Activated naive CD8-positive, alpha-beta T cell treated with anti-CD3 and anti-CD28 coated beads, Interleukin-2, amount 50 U/mL, for 24 hours (primary cell): ENCODE results near the gene ATG2A.
A peak's percentile ranks its signal among the peaks of the same experiment; 100 is the strongest.

Experiments used
- ATAC-seq: fragments of 150-1000 bp; cut with Tn5 transposase; one replicate; pipeline ENCODE4 v1.10.0; 2021
- DNase-seq: peaks from one replicate; pipeline ENCODE4 v3.0.0; 2021
- H3K27ac Mint-ChIP-seq: one replicate; pipeline ENCODE4 v1.8.0; 2021; ENCODE audit warnings: mild to moderate bottlenecking, mixed read lengths
- H3K27me3 Mint-ChIP-seq: one replicate; pipeline ENCODE4 v1.8.0; 2021; ENCODE audit warnings: mixed read lengths
- H3K36me3 Mint-ChIP-seq: one replicate; pipeline ENCODE4 v1.8.0; 2021; ENCODE audit warnings: low read depth, mixed read lengths
- H3K4me1 Mint-ChIP-seq: one replicate; pipeline ENCODE4 v1.8.0; 2021; ENCODE audit warnings: mixed read lengths
- H3K4me3 Mint-ChIP-seq: one replicate; pipeline ENCODE4 v1.8.0; 2021; ENCODE audit warnings: mild to moderate bottlenecking, moderate library complexity, mixed read lengths
- H3K9me3 Mint-ChIP-seq: one replicate; pipeline ENCODE4 v1.8.0; 2021; ENCODE audit warnings: mixed read lengths

ATG2A gene

DNA sequence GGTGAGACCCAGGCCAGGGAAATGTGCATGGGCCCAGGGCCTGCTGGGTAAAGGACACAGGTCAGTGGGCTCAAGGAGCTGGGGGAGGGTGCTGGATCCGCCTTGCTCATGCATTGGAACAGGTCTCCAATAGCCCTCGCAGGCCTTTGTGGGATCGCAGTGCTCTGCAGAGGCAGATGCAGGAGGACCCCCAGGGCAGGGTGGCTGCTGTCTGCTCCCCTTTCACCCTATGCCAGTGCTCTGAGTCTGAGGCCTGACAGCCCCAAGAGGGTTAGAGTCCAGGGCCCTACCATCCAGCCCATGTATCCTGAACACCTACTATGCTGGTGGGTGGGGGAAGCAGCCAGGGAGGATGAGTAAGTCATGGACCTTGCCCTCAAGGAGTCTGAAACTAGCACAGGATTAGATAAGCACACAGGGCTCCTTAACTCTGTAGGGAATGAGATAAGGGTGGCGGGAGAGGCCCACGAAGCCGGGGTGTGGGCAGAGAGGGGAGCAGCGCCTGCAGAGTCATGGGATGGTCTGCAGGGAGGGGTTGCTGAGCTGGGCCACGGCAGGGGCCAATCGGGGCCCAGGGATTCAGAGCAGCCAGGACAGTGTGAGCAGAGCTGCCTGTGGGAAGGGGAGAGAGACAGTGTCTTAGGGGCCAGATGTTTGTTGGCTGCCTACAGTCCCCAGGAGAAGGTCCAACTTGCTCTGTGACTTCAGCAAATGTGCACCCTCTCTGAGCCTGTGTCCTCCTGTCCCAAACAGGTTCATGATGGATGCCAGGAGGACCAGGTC is 28.1 kb downstream of the ATG2A start:
- DNase-seq, result no peak
- H3K4me3 Mint-ChIP-seq, result no peak overlapping the region
- H3K9me3 Mint-ChIP-seq, result no peaks in the 10 kb centered on the region
- ATAC-seq, result no peak
- no peaks in the 10 kb centered on the region for H3K36me3 Mint-ChIP-seq
- H3K27ac Mint-ChIP-seq, result no peak overlapping the region
- no peaks in the 10 kb centered on the region for H3K27me3 Mint-ChIP-seq
- peaks cover 29% of the 10 kb centered on the region for H3K4me1 Mint-ChIP-seq

DNA sequence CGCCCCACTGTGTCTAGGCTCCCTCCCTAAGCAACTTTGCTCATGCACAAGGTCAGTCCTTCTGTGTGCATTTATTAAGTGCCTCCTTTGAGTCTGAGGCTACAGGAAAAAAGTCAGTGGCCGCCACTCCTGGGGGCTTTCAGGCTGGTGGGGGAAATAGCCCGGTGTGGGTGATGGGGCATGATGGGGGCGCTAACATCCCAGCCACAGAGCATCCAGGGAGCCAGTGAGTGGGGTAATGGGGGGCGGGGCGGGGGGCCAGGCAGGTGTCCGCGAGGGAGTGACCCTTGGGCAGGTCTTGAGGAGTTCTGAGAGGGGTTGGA is 28.6 kb downstream of the ATG2A start:
- Mint-ChIP-seq H3K4me3 (peak overlapping the region; percentile 64), H3K4me1 (peaks cover 29% of the 10 kb centered on the region), H3K27me3 (no peaks in the 10 kb centered on the region), H3K9me3 (no peaks in the 10 kb centered on the region), H3K36me3 (no peaks in the 10 kb centered on the region), H3K27ac (no peak overlapping the region)
- ATAC-seq, result no peak
- DNase-seq, result no peak

DNA sequence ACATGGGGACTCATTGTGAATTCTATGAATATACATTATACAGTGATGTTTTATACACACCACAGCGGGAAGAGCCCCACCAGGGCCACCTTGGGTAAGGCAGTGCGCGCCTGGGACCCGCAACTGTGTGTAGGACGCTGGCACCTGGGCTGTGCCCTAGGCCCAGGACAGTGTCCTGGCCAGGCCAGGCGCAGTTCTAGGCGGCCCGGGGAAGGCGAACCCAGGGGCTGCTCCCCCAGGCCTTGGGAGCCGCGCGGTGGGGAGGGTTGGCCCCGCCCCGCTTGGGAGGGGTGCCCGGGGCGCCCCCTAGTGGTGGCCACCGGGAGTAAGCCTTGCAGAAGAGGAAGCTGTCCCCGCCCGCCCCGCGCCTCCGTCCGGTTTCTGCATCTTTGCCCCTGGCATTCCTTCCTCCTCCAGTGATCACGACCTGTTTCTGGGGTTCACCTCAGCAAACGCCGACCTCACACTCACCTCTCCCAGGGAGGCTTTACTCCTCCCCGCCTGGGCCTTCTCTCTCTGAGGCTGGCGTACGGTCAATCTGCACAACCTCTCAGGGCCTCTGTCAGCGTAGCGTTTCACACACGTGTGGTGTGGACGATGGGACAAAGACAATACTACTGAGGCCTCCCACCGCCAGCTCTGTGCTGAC is 29.1 kb downstream of the ATG2A start:
- no peaks in the 10 kb centered on the region for H3K36me3 Mint-ChIP-seq
- peak overlapping the region; percentile 64 for H3K4me3 Mint-ChIP-seq
- no peaks in the 10 kb centered on the region for H3K9me3 Mint-ChIP-seq
- peaks cover 31% of the 10 kb centered on the region for H3K4me1 Mint-ChIP-seq
- ATAC-seq (peak; percentile 71), DNase-seq (peak; percentile 90)
- no peak overlapping the region for H3K27ac Mint-ChIP-seq
- H3K27me3 Mint-ChIP-seq, result no peaks in the 10 kb centered on the region

DNA sequence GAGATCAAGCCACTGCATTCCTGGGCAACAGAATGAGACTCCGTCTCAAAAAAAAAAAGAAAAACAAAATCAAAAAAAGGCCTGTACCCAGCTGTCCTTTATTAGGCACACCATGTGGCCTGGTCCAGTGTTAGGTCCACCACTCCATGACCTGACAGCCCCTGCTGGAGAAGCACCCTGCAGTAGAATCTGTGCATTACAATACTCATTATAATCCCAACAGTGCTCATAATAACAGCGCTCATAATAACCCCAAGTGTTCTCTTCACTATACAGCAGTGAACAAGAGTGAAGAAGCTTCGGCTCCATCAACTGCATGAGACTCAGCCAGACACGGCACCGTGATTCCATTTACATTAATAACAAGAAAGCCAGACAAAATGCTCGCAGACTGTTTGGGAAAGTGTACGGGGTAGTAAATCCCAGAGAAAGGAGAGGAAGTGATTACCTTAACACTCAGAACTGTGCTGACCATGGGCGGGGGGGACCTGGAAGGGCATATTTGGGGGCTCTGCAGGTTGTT is 29.7 kb downstream of the ATG2A start:
- no peak overlapping the region for H3K4me3 Mint-ChIP-seq
- peaks cover 33% of the 10 kb centered on the region for H3K4me1 Mint-ChIP-seq
- ATAC-seq, result no peak
- H3K27me3 Mint-ChIP-seq, result no peaks in the 10 kb centered on the region
- peak overlapping the region; percentile 78 for H3K27ac Mint-ChIP-seq
- no peaks in the 10 kb centered on the region for H3K9me3 Mint-ChIP-seq
- DNase-seq, result no peak
- H3K36me3 Mint-ChIP-seq, result no peaks in the 10 kb centered on the region

DNA sequence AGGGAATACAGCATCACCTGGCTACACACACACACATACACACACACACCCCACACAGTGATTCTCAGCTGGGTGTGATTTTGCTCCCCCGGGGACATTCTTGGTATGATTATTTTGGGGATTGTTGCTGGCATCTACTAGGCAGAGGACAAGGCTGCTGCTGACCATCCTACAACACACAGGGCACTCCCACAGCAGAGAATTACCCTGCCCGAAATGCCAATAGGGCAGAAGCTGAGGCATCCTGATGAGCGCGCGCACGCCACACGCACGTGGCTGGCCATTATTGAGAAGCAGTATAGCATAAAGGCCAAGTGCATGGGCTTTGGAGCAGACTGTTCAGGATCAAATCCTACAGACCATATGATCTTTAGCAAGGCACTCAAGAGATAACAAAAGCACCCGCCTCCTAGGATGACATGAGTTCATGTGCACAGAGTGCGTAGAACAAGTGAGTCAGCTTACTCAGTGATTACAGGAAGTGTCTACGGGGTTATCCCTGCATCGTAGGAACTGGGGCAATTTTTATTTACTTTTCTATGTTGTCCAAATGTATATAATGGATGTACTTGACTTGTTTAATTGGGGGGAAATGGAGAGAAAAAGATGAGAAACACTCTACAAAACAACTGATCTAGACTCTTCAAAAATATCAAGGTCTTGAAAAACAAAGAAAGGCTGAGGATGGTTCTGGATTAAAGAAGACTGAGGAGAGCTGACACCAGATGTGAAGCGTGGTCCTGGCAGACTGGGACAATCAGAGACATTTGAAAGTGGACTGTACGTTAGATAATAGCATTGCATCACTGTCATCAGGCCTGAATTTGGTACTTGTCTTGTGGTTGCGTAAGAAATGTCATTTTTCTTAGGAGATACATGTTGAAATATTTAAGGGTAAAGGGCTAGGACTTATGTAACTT is 31.4 kb downstream of the ATG2A start:
- H3K27ac Mint-ChIP-seq, result peak overlapping the region; percentile 78
- DNase-seq, result peak; percentile 25
- H3K4me3 Mint-ChIP-seq, result peak overlapping the region; percentile 37
- H3K36me3 Mint-ChIP-seq, result no peaks in the 10 kb centered on the region
- peak; percentile 88 for ATAC-seq
- no peaks in the 10 kb centered on the region for H3K9me3 Mint-ChIP-seq
- H3K27me3 Mint-ChIP-seq, result no peaks in the 10 kb centered on the region
- H3K4me1 Mint-ChIP-seq, result peaks cover 46% of the 10 kb centered on the region

DNA sequence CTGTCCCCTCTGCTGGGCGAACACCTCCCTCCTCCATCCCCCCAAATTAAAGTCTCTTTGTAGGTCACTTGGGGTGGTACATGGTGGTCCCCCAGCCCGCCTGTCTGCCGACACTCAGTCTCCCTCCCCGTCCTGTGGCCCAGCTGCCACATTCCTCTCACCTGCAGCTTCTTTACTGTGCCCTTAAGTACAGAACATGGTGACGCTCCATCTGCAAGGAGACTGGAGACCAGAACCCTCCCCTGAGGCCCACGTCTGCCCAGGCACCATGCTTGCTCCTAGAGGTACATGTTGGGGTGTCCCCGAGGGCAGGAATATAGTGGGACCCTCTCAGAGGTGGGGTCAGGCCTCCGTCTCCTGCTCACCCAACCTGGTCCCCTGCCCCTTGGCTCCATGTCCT is 33.0 kb downstream of the ATG2A start:
- Mint-ChIP-seq H3K9me3 (no peaks in the 10 kb centered on the region), H3K4me3 (no peak overlapping the region), H3K27me3 (no peaks in the 10 kb centered on the region), H3K36me3 (no peaks in the 10 kb centered on the region), H3K4me1 (peaks cover 62% of the 10 kb centered on the region), H3K27ac (no peak overlapping the region)
- no peak for DNase-seq
- ATAC-seq, result no peak

DNA sequence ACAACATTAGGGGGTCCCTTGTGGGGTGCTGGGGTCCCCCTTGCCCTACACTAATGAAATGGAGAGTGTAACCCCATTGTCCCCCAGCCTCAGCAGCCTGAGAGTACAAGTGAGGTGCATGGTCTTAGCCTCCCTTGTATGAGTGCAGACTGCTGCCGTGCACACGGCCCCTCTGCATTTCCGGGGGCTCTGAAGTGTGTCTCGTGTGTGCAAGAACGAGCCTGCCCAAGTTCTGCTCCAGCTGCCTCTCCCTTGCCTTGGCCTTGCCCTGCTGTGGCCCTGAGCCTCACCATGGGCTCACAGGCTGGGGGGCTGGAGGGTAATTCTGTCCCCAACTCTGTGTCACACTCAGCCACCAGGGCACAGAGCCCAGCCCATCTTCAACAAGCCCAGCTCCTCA is 33.4 kb downstream of the ATG2A start:
- H3K36me3 Mint-ChIP-seq, result no peaks in the 10 kb centered on the region
- no peaks in the 10 kb centered on the region for H3K27me3 Mint-ChIP-seq
- H3K9me3 Mint-ChIP-seq, result no peaks in the 10 kb centered on the region
- peaks cover 64% of the 10 kb centered on the region for H3K4me1 Mint-ChIP-seq
- no peak overlapping the region for H3K27ac Mint-ChIP-seq
- ATAC-seq, result no peak
- no peak for DNase-seq
- H3K4me3 Mint-ChIP-seq, result no peak overlapping the region

DNA sequence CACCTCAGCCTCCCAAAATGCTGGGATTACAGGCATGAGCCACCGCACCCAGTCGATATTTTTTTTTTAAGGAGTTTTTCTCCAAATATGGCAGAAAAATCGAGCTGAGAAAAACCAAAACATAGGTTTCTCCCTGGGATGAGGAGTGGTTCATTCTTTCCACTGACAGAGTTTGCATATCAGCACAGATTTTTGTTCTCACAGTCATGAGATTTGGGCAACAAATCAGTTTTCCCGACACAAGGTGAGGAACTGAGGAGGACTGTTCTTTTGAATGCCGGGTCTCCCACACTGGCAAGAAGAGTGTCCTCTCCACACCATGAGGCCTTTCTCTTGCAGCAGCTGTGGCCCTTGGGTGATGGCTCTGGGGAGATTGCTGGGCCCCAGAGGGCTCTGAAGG is 34.8 kb downstream of the ATG2A start:
- Mint-ChIP-seq H3K9me3 (no peaks in the 10 kb centered on the region), H3K4me3 (no peak overlapping the region), H3K27ac (no peak overlapping the region), H3K27me3 (no peaks in the 10 kb centered on the region), H3K4me1 (peaks cover 56% of the 10 kb centered on the region), H3K36me3 (peaks cover 3% of the 10 kb centered on the region)
- ATAC-seq, result no peak
- DNase-seq, result no peak

DNA sequence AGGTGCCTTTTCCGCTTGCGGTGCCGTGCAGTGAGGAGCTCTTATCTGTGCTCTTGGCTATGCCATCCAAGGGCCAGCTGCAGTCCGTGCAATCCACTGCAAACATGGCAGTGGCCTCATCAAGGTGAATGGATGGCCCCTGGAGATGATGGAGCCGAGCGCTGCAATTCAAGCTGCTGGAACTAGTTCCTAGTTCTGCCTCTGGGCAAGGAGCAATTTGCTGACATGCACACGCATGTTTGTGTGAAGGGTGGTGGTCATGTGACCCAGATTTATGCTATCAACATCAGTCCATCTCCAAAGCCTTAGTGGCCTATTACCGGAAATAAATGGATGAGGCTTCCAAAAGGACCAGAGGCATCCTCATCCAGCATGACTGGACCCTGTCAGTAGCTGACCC is 35.5 kb downstream of the ATG2A start:
- Mint-ChIP-seq H3K36me3 (peaks cover 10% of the 10 kb centered on the region), H3K4me1 (peaks cover 61% of the 10 kb centered on the region)
- no peak for DNase-seq

DNA sequence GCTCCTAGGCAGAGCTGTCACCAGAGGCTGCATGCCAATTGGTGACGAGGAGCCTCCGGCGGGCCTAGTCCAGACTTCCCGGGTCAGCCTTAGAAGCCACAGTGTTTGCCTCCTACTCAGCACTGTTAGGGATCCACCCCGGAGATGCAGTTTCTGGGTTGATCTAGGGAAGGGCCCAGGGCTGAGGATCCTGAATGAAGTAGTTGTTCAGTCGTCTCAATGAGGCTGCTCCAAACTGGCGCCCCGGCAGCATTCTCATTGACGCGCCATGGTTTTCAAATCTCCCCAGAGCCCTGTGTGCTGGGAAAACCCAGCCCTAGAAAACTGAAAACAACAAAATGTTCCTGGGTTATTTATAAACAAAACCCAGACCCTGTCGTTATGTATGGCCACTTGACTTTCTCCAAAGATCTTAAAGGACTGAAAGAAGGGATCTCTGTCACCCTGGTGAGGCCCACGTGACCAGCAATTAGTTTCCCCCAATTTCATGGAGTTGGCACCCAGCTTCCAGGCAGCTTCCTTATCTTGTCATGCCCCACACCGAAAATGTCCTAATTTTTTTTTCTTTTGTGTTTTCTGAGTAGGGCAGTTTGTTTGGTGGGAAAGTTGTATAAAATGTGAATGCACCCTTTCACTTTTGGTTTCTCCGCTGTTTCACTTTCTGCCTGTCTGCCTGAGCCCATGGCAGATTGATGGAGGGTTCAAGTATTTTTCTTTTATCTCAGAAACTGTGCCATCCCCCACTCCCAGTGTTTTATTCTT is 36.6 kb downstream of the ATG2A start:
- H3K4me3 Mint-ChIP-seq, result peak overlapping the region; percentile 98
- ATAC-seq (no peak), DNase-seq (peak; percentile 16)
- no peaks in the 10 kb centered on the region for H3K27me3 Mint-ChIP-seq
- H3K9me3 Mint-ChIP-seq, result no peaks in the 10 kb centered on the region
- peaks cover 64% of the 10 kb centered on the region for H3K4me1 Mint-ChIP-seq
- H3K27ac Mint-ChIP-seq, result peak overlapping the region; percentile 93
- peaks cover 18% of the 10 kb centered on the region for H3K36me3 Mint-ChIP-seq

More for the DNA sequence above, 35.5 kb downstream of the ATG2A start:
- Mint-ChIP-seq H3K9me3 (no peaks in the 10 kb centered on the region), H3K27me3 (no peaks in the 10 kb centered on the region), H3K4me3 (peak overlapping the region; percentile 69), H3K27ac (no peak overlapping the region)
- no peak for ATAC-seq

DNA sequence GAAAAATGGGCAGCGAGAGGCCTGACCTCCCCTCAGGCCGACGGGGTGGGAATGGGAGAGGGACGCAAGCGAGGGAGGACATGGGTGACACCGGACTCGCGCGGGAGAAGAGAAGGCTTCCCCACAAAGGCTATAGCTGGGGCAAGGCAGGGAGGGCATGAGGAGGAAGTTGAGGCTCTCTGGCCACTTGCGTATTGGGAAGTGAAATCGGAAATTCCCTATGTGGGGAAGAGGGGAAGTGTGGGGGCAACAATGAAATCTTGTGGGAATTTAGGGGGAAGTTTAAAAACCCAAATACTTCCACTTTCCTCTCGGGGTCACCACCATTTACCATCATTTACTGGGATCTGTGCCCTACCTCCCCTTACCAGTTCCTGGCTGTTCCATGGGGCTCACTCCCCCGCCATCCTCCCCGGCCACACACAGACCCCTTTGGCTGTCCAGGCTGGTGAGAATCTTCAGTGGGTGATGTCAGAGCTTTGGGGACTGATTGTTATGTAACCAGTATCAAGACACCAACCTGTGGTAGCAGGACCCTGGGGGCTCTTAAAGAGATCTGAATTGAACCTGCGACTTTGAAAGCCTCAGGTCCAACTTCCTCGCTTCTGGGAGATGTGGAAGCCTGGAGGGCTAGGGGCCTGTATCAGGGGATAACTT is 37.6 kb downstream of the ATG2A start:
- DNase-seq (peak; percentile 25), ATAC-seq (no peak)
- Mint-ChIP-seq H3K4me3 (peak overlapping the region; percentile 98), H3K27me3 (no peaks in the 10 kb centered on the region), H3K9me3 (no peaks in the 10 kb centered on the region), H3K4me1 (peaks cover 68% of the 10 kb centered on the region), H3K27ac (peak overlapping the region; percentile 93), H3K36me3 (peaks cover 26% of the 10 kb centered on the region)

DNA sequence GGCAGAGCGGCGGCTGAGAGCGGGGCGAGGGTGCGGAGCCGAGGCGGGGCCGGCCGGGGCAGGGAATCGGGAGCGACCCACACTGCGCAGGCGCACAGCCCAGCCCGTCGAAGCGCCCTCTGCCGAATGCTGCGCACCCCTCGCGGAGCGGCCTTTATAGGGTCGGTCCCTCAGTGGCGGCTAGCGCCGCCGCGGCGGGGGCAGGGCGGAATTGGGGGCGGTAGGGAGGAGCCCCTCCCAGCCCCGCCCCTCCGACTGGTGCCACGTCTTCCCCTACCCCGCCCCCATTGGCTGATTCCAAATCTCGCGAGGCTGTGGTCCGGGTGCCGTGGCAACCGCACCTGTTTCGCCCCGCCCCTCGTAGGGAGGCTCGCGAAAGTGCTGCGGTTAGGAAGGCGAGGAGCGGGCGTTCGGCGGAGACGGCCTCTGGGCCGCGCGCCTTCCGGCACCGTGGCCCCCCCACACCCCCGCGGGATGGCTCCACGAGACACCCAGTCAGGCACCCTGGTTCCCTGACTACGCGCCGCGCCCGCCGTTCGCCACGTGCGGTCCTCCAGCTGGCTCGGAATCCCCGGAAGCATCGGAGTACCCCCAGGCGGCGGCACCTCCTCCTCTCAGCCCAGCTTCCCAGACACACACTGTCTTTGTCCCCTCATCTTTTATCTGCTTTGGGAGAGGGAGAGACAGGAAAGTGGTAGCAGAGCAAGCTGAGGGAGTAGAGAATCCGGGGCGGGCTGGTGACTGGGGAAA is 38.3 kb downstream of the ATG2A start, which contains the start of gene EHD1:
EHD1 (minus strand) TSS at position 128 of the 750 bp plus-strand sequence. CDS start 157 bp downstream, outside the sequence.
- Mint-ChIP-seq H3K27ac (peak within 1 kb of the TSS; percentile 94), H3K4me3 (peak within 1 kb of the TSS; percentile 98), H3K27me3 (no peaks in the 10 kb centered on the region), H3K4me1 (peaks cover 71% of the 10 kb centered on the region), H3K36me3 (peaks cover 29% of the 10 kb centered on the region), H3K9me3 (no peaks in the 10 kb centered on the region)
- peak; percentile 100 for DNase-seq
- peak; percentile 77 for ATAC-seq

DNA sequence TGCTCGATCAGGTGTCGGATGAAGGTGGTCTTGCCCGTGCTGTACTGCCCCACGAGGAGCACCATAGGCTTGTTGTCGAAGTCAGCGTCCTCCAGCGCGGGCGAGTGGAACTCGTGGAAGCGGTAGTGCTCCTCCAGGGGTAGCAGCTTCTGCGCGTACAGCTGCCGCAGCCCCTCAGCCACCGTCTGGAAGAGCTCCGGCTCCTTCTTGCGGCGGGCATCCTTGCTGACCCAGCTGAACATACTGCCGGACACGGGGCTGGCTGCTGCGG is 38.9 kb downstream of the ATG2A start:
- DNase-seq, result no peak
- ATAC-seq, result peak; percentile 7

More for the DNA sequence above, 38.9 kb downstream of the ATG2A start:
- peak overlapping the region; percentile 94 for H3K27ac Mint-ChIP-seq
- peak overlapping the region; percentile 98 for H3K4me3 Mint-ChIP-seq
- peaks cover 75% of the 10 kb centered on the region for H3K4me1 Mint-ChIP-seq
- no peaks in the 10 kb centered on the region for H3K27me3 Mint-ChIP-seq
- no peaks in the 10 kb centered on the region for H3K9me3 Mint-ChIP-seq
- H3K36me3 Mint-ChIP-seq, result peaks cover 33% of the 10 kb centered on the region
